Sigmoid colon (tissue), 3 donors: ENCODE results near the gene ARGLU1.
"Not testable (repeated sequence)": the region's sequence is repeated elsewhere in the genome, so short reads cannot be mapped to it uniquely, and the experiment has no call there.

Experiments
- CTCF ChIP-seq, 4 experiments: fragments of 450-650 bp in 3 of 4; fragments of 200-600 bp in 1 of 4; IDR thresholded peaks; one replicate each; pipeline ENCODE4 v1.5.1; 2016 to 2019; ENCODE audit warnings: antibody characterized with exemption in 4 of 4, mild to moderate bottlenecking in 3 of 4, moderate library complexity in 2 of 4
- POLR2A ChIP-seq, 2 donors: fragments of 450-650 bp; IDR thresholded peaks; one replicate each; pipeline ENCODE4 v1.6.1; 2016; ENCODE audit warnings: antibody characterized with exemption in 2 of 2, mild to moderate bottlenecking in 2 of 2, moderate library complexity in 2 of 2

- TF ChIP-seq CTCF, POLR2A (IDR thresholded peaks at IDR 0.05): not testable (repeated sequence)
These were observed 32.8 kb upstream of the ARGLU1 start for GRCh38 chr13:106600798-106601135.
